CD4-positive, alpha-beta memory T cell (primary cell): ENCODE data around the gene IL24. TPM values are rescaled to one million over a fixed set of nuclear protein-coding genes. Genes with fewer than 3 reads are reported as not detected.
A peak's percentile ranks its signal among the peaks of the same experiment; 100 is the strongest.

Experiments used
- CTCF ChIA-PET: fragments of 350-600 bp; sonication (Branson Sonifier 250); formaldehyde crosslinking; loops from one replicate; lab custom pipeline; 2021; ENCODE audit warnings: inconsistent platforms; ENCODE audit not compliant: partially characterized antibody; lab: Charles Lee
- POLR2A ChIA-PET: fragments of 350-600 bp; sonication (Branson Sonifier 250); formaldehyde crosslinking; loops from one replicate; lab custom pipeline; 2021; ENCODE audit not compliant: partially characterized antibody; lab: Charles Lee
- DNase-seq, 5 donors: peaks; one replicate each; pipeline versions ENCODE4 v3.0.0 to v3.0.0-alpha.2; 2020 to 2022; ENCODE audit warnings: mixed read lengths in 1 of 5
- H3K27ac ChIP-seq: one replicate; pipeline ENCODE4 v1.7.0; 2013; ENCODE audit warnings: low read depth, low read length
- H3K27me3 ChIP-seq: 2 replicates; pipeline ENCODE4 v1.7.0; 2013; ENCODE audit warnings: mild to moderate bottlenecking, low read length, moderate library complexity; ENCODE audit not compliant: insufficient read depth
- H3K36me3 ChIP-seq: 2 replicates; pipeline ENCODE4 v1.7.0; 2013; ENCODE audit warnings: mild to moderate bottlenecking, low read length, moderate library complexity; ENCODE audit not compliant: insufficient read depth
- H3K4me1 ChIP-seq: 2 replicates; pipeline ENCODE4 v1.7.0; 2013; ENCODE audit warnings: mild to moderate bottlenecking, low read length, moderate library complexity; ENCODE audit not compliant: insufficient read depth
- H3K4me3 ChIP-seq, 2 donors: one replicate each; pipeline ENCODE4 v1.7.0; 2013; ENCODE audit warnings: low read length in 2 of 2, mild to moderate bottlenecking in 1 of 2
- H3K9me3 ChIP-seq, 2 donors: one replicate each; pipeline ENCODE4 v1.7.0; 2013; ENCODE audit warnings: low read length in 2 of 2, control low read depth in 1 of 2; ENCODE audit not compliant: control insufficient read depth in 1 of 2
- H3K27ac Mint-ChIP-seq, 7 donors: one replicate each; pipeline ENCODE4 v1.8.0; 2020 to 2021; ENCODE audit warnings: mixed read lengths in 7 of 7, mild to moderate bottlenecking in 6 of 7, inconsistent platforms in 3 of 7, moderate library complexity in 3 of 7
- H3K27me3 Mint-ChIP-seq, 2 donors: one replicate each; pipeline ENCODE4 v1.8.0; 2020 to 2021; ENCODE audit warnings: mixed read lengths in 2 of 2
- H3K36me3 Mint-ChIP-seq, 2 donors: one replicate each; pipeline ENCODE4 v1.8.0; 2020 to 2021; ENCODE audit warnings: mixed read lengths in 2 of 2, inconsistent platforms in 1 of 2, mild to moderate bottlenecking in 1 of 2
- H3K4me1 Mint-ChIP-seq, 4 donors: one replicate each; pipeline ENCODE4 v1.8.0; 2020 to 2021; ENCODE audit warnings: mixed read lengths in 4 of 4, mild to moderate bottlenecking in 1 of 4
- H3K4me3 Mint-ChIP-seq, 8 donors: one replicate each; pipeline ENCODE4 v1.8.0; 2020 to 2021; ENCODE audit warnings: mixed read lengths in 8 of 8, mild to moderate bottlenecking in 7 of 8, moderate library complexity in 6 of 8, inconsistent platforms in 3 of 8
- H3K9me3 Mint-ChIP-seq, 8 donors: one replicate each; pipeline ENCODE4 v1.8.0; 2020 to 2021; ENCODE audit warnings: mixed read lengths in 8 of 8, mild to moderate bottlenecking in 5 of 8, inconsistent platforms in 3 of 8, moderate library complexity in 1 of 8
- intact Hi-C: fragments of 100-400 bp; cut with micrococcal nuclease; formaldehyde crosslinking; loops from one replicate; pipeline ENCODE4 v1.15.1; 2023
- polyA plus RNA-seq, 2 donors: library from polyadenylated mRNA; unstranded; fragments of 300-500 nt; fragmentation: Illumina TruSeq; gene quantifications; one replicate each; pipeline ENCODE4 v1.2.3, GENCODE V29; 2021
- total RNA-seq, 2 experiments: library from RNA; stranded (reverse); gene quantifications; one replicate each; pipeline ENCODE4 v1.2.3, GENCODE V29; 2021

IL24 gene
- total and polyA plus RNA-seq, 4 experiments from 2014 or later, result 20.3 to 29.6 TPM; not detected in 2

DNA sequence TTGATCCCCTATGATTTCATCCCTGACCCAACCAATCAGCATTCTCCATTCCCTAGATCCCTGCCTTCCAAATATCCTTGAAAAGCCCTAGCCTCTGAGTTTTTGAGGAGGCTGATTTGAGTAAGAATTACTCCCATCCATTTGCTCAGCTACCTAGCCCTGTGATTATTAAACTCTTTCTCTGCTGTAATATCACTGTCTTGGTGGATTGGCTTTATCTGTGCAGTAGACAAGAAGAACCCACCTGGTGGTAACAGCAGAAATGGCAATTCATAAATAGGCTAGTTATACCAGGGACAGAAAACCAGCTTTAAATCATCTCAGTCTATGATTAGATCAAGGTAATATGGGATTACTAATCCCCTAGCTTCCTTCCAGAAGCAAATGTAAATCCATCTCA is 18.8 kb upstream of the IL24 start:
- H3K4me1 Mint-ChIP-seq, result no peaks in the 10 kb centered on the region
- POLR2A ChIA-PET, result interaction anchor here (0.8 to 2.3 kb wide), 2 partner anchors 22 to 33 kb away, joined by 3 to 10 read pairs; no protein-coding TSS in a partner anchor
- CTCF ChIA-PET, result interaction anchor here (1.2 to 1.9 kb wide), 3 partner anchors 34 to 143 kb away, joined by 3 to 5 read pairs (median 4); no protein-coding TSS in a partner anchor
- peaks cover 3 to 7% of the 10 kb centered on the region in 2 donors for H3K27me3 Mint-ChIP-seq
- Histone ChIP-seq H3K4me3 (no peak overlapping the region), H3K9me3 (peaks cover 0 to 4% of the 10 kb centered on the region in 2 donors), H3K36me3 (no peaks in the 10 kb centered on the region), H3K27me3 (no peaks in the 10 kb centered on the region), H3K4me1 (no peaks in the 10 kb centered on the region), H3K27ac (no peak overlapping the region)
- intact Hi-C loops, result no loop called here
- no peak overlapping the region for H3K4me3 Mint-ChIP-seq
- H3K36me3 Mint-ChIP-seq, result peaks cover 8 to 27% of the 10 kb centered on the region in 2 donors
- peaks cover 0 to 45% (median 31%) of the 10 kb centered on the region in 8 donors for H3K9me3 Mint-ChIP-seq
- H3K27ac Mint-ChIP-seq, result no peak overlapping the region
- DNase-seq, result no peak

DNA sequence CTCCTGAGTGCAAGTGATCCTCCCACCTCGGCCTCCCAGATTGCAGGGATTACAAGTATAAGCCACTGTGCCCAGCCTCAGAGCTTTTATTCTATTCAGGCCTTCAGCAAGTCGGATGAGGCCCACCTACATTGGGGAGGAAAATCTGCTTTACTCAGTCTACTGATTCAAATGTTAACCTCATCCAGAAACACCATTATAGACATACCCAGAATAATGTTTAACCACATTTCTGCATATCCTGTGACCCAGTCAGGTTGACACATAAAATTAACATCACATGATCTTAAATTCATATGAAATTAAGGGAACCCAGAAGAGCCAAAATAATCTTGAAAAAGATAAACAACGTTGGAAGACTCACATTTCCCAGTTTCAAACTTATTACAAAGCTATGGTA is 16.9 kb upstream of the IL24 start:
- H3K27me3 ChIP-seq, result no peaks in the 10 kb centered on the region
- DNase-seq, result no peak
- Mint-ChIP-seq H3K4me3 (no peak overlapping the region), H3K9me3 (peaks cover 0 to 41% (median 28%) of the 10 kb centered on the region in 8 donors), H3K36me3 (peaks cover 5 to 23% of the 10 kb centered on the region in 2 donors), H3K4me1 (no peaks in the 10 kb centered on the region), H3K27ac (no peak overlapping the region), H3K27me3 (peaks cover 5 to 7% of the 10 kb centered on the region in 2 donors)
- H3K27ac ChIP-seq, result no peak overlapping the region
- H3K9me3 ChIP-seq, result peaks cover 0 to 4% of the 10 kb centered on the region in 2 donors
- ChIA-PET POLR2A (interaction anchor here (1.0 to 1.7 kb wide), 3 partner anchors 8 to 19 kb away, joined by 3 to 5 read pairs (median 3); no protein-coding TSS in a partner anchor), CTCF (interaction anchor here (1.0 to 1.8 kb wide), 2 partner anchors 31 to 101 kb away, joined by 3 to 4 read pairs; no protein-coding TSS in a partner anchor)
- H3K4me3 ChIP-seq, result no peak overlapping the region
- no peaks in the 10 kb centered on the region for H3K36me3 ChIP-seq
- H3K4me1 ChIP-seq, result no peaks in the 10 kb centered on the region
- intact Hi-C loops, result no loop called here

- Mint-ChIP-seq H3K27ac (no peak overlapping the region), H3K4me1 (no peaks in the 10 kb centered on the region), H3K9me3 (peaks cover 0 to 23% (median 16%) of the 10 kb centered on the region in 8 donors), H3K4me3 (no peak overlapping the region), H3K36me3 (peaks cover 5 to 15% of the 10 kb centered on the region in 2 donors), H3K27me3 (peaks cover 5 to 8% of the 10 kb centered on the region in 2 donors)
- H3K9me3 ChIP-seq, result peaks cover 0 to 4% of the 10 kb centered on the region in 2 donors
- H3K4me1 ChIP-seq, result no peaks in the 10 kb centered on the region
- POLR2A ChIA-PET, result no interaction called here
- intact Hi-C loops, result no loop called here
- no peaks in the 10 kb centered on the region for H3K27me3 ChIP-seq
- H3K4me3 ChIP-seq, result no peak overlapping the region
- no peak for DNase-seq
- no peaks in the 10 kb centered on the region for H3K36me3 ChIP-seq
- no peak overlapping the region for H3K27ac ChIP-seq
- CTCF ChIA-PET, result interaction anchor here (1.2 to 3.9 kb wide), 4 partner anchors 9 to 30 kb away, joined by 5 to 15 read pairs (median 12); partner anchors contain the start of gene IL20
These were observed 14.7 kb upstream of the IL24 start for GRCh38 chr1:206882555-206882954.

DNA sequence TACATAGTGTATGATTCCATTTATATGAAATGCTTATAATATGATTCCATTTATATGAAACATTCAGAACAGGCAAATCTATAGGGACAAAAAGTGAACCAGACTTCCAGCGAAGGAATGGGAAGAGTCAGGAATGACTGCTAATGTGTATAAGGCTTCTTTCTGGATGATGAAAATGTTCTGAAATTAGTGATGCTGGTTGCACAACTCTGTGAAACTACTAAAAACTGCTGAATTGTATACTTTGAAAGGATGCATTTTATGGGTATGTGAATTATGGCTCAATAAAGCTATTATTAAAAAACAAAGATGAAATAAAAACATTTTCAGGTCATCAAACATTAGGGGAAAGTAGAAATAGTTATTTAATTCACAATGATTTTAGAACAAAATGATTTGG is 14.1 kb upstream of the IL24 start:
- Histone ChIP-seq H3K9me3 (peaks cover 0 to 4% of the 10 kb centered on the region in 2 donors), H3K4me1 (no peaks in the 10 kb centered on the region), H3K27ac (no peak overlapping the region), H3K4me3 (no peak overlapping the region), H3K27me3 (no peaks in the 10 kb centered on the region), H3K36me3 (no peaks in the 10 kb centered on the region)
- ChIA-PET POLR2A (interaction anchor here (1.0 to 2.2 kb wide), 4 partner anchors 10 to 29 kb away, joined by 3 to 7 read pairs (median 4); no protein-coding TSS in a partner anchor), CTCF (interaction anchor here (1.2 to 3.9 kb wide), 4 partner anchors 10 to 29 kb away, joined by 5 to 15 read pairs (median 12); partner anchors contain the start of gene IL20)
- H3K36me3 Mint-ChIP-seq, result peaks cover 5 to 13% of the 10 kb centered on the region in 2 donors
- H3K4me1 Mint-ChIP-seq, result peaks cover 0 to 2% (median under 1%) of the 10 kb centered on the region in 4 donors
- H3K4me3 Mint-ChIP-seq, result no peak overlapping the region
- intact Hi-C loops, result no loop called here
- H3K27ac Mint-ChIP-seq, result no peak overlapping the region
- H3K27me3 Mint-ChIP-seq, result peaks cover 5 to 8% of the 10 kb centered on the region in 2 donors
- H3K9me3 Mint-ChIP-seq, result peaks cover 0 to 17% (median 11%) of the 10 kb centered on the region in 8 donors
- no peak for DNase-seq

- H3K9me3 Mint-ChIP-seq, result peaks cover 0 to 10% (median 6%) of the 10 kb centered on the region in 8 donors
- ChIA-PET CTCF (interaction anchor here (0.8 to 3.9 kb wide), 7 partner anchors 11 to 98 kb away, joined by 3 to 15 read pairs (median 10); partner anchors contain the start of gene IL20), POLR2A (interaction anchor here (1.0 to 2.2 kb wide), 4 partner anchors 9 to 29 kb away, joined by 3 to 7 read pairs (median 4); no protein-coding TSS in a partner anchor)
- peaks cover 2 to 5% (median 3%) of the 10 kb centered on the region in 4 donors for H3K4me1 Mint-ChIP-seq
- no peaks in the 10 kb centered on the region for H3K4me1 ChIP-seq
- H3K9me3 ChIP-seq, result no peaks in the 10 kb centered on the region
- intact Hi-C loops, result no loop called here
- peak overlapping the region in 1 of 7 donors; percentile 13 for H3K27ac Mint-ChIP-seq
- no peak overlapping the region for H3K4me3 Mint-ChIP-seq
- H3K36me3 Mint-ChIP-seq, result peaks cover 0 to 9% of the 10 kb centered on the region in 2 donors
- no peaks in the 10 kb centered on the region for H3K36me3 ChIP-seq
- H3K27ac ChIP-seq, result no peak overlapping the region
- no peak for DNase-seq
- peaks cover 4 to 10% of the 10 kb centered on the region in 2 donors for H3K27me3 Mint-ChIP-seq
- no peaks in the 10 kb centered on the region for H3K27me3 ChIP-seq
- no peak overlapping the region for H3K4me3 ChIP-seq
These were observed 13.4 kb upstream of the IL24 start for GRCh38 chr1:206883876-206884275.

DNA sequence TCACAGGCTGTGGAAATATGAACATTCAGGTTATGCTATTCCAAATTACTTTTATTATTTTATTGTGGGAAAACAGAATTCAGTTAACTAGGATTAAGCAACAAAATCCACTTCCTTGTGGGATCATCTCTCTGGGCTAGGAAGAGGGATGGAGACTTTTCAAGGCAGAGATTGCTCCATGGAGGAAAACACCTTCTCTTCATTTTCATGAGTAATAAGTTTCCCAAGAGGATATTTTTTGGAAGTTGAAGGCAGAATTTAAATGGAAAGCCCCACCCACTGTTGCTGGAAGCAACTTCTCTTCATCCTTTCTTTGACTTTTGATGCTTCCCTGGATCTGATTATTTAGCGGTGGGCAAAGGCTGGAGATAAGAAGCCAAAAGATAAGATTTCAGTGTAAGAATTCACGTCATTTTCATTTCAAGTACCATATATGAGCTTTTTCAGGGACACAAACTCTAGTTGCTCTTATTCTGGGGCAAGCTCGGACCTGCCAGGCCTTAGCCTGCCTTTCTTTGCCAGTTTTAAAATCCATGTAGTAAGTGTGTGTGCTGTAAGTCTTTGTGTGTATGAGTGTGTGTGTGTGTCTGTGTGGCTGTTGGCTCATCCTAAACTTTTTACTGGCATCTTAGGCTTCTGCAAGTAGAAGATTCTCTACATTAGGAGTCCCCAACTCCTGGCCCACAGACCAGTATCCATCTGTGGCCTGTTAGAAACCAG is 11.7 kb upstream of the IL24 start:
- CTCF ChIA-PET, result interaction anchor here (0.6 to 3.9 kb wide), 5 partner anchors 12 to 48 kb away, joined by 3 to 14 read pairs (median 11); partner anchors contain the start of gene IL20
- H3K9me3 Mint-ChIP-seq, result no peaks in the 10 kb centered on the region
- peaks cover 5 to 10% of the 10 kb centered on the region in 2 donors for H3K27me3 Mint-ChIP-seq
- H3K4me1 Mint-ChIP-seq, result peaks cover 6 to 19% (median 11%) of the 10 kb centered on the region in 4 donors
- DNase-seq, result no peak
- Histone ChIP-seq H3K4me3 (no peak overlapping the region), H3K9me3 (no peaks in the 10 kb centered on the region), H3K4me1 (peaks cover 5% of the 10 kb centered on the region), H3K36me3 (no peaks in the 10 kb centered on the region), H3K27me3 (no peaks in the 10 kb centered on the region), H3K27ac (no peak overlapping the region)
- no peaks in the 10 kb centered on the region for H3K36me3 Mint-ChIP-seq
- POLR2A ChIA-PET, result interaction anchor here (2.2 kb wide), 1 partner anchor 15 kb away, joined by 7 read pairs; no protein-coding TSS in a partner anchor
- H3K4me3 Mint-ChIP-seq, result no peak overlapping the region
- intact Hi-C loops, result no loop called here
- H3K27ac Mint-ChIP-seq, result no peak overlapping the region
